Measurements from ENCODE around the gene SMAD7.

DNA sequence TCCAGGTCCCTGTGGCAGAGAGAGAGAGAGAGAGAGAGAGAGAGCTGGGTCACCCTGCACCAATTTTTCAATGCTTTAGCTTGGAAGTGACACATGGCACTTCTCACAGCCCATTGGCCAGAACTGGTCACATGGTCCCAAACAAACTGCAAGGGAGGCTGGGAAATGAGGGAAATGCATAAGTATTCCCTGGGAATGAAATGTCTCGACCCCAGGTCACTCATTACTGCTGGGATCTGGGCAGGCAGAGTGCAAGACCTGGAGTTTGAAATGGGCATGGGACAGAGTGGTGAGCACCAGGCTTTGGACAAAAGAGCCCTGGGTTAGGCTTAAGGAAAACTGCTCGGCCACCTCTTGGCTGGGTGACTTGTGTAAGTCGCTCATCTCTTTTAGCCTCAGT lies 37.0 kb downstream of the SMAD7 start:
- TF ChIP-seq GATA3 (IDR thresholded peaks at IDR 0.05; ENCODE audit: low read depth, low read length) (no peak), GATA2 (IDR thresholded peaks at IDR 0.05; ENCODE audit: low read depth, low read length) (no peak)
